ENCODE measurements around the gene ZSWIM3. TPM values are rescaled to one million over a fixed set of nuclear protein-coding genes. Genes with fewer than 3 reads are reported as not detected.

Gene ZSWIM3
- total and polyA plus RNA-seq, 2 of the 13 experiments (the other 11 are each of a cell fraction or from before 2014, with no cell fraction given): 5.2 to 5.8 TPM

DNA sequence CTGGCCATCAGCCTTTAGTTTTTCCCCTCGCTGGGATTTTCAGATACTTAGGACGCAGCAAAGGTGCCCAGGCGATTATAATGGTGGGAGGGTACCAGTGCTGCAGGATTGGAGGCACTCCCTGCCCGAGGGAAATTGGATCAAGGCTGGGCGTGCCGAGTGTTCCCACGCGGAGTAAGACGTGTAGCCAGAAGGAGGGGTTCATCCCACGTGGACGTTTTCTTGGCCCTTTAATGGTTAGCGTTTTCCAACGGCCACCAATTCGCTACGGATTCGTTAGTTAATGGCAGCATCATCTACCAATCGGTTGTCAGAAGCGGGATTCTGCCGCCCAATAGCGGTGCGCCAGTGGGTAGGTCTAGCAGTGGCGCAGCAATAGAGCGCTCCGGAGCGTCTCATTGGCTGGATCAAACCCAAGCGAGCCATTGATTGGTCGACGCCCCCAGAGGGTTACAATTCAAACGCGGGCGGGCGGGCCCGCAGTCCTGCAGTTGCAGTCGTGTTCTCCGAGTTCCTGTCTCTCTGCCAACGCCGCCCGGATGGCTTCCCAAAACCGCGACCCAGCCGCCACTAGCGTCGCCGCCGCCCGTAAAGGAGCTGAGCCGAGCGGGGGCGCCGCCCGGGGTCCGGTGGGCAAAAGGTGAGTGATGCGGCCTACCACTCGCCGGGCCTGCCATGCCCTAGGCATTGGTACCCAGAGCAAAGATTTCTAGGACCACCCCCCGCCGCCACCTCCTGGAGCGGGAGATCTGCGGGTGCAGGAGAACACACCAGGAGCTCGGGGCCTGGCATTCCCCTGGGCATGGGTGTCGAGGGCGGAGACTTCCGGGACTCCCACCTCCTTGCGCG, 45.0 kb upstream of the ZSWIM3 start, which contains the start of gene UBE2C (continued):
- no peak; the same call in 1 of the 2 replicates for TF ChIP-seq NFE2L1 (CRISPR knock-in tag; IDR thresholded peaks at IDR 0.05; ENCODE audit: borderline replicate concordance)
- TF ChIP-seq, protein P1, sequence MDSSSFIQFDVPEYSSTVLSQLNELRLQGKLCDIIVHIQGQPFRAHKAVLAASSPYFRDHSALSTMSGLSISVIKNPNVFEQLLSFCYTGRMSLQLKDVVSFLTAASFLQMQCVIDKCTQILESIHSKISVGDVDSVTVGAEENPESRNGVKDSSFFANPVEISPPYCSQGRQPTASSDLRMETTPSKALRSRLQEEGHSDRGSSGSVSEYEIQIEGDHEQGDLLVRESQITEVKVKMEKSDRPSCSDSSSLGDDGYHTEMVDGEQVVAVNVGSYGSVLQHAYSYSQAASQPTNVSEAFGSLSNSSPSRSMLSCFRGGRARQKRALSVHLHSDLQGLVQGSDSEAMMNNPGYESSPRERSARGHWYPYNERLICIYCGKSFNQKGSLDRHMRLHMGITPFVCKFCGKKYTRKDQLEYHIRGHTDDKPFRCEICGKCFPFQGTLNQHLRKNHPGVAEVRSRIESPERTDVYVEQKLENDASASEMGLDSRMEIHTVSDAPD (CRISPR knock-in tag; IDR thresholded peaks at IDR 0.05): peak; percentile 82
- TF ChIP-seq, protein P2, sequence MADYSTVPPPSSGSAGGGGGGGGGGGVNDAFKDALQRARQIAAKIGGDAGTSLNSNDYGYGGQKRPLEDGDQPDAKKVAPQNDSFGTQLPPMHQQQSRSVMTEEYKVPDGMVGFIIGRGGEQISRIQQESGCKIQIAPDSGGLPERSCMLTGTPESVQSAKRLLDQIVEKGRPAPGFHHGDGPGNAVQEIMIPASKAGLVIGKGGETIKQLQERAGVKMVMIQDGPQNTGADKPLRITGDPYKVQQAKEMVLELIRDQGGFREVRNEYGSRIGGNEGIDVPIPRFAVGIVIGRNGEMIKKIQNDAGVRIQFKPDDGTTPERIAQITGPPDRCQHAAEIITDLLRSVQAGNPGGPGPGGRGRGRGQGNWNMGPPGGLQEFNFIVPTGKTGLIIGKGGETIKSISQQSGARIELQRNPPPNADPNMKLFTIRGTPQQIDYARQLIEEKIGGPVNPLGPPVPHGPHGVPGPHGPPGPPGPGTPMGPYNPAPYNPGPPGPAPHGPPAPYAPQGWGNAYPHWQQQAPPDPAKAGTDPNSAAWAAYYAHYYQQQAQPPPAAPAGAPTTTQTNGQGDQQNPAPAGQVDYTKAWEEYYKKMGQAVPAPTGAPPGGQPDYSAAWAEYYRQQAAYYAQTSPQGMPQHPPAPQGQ (CRISPR knock-in tag; IDR thresholded peaks at IDR 0.05; ENCODE audit: borderline replicate concordance): no peak
- no peak for TF ChIP-seq ZNF513 (CRISPR knock-in tag; conservative IDR thresholded peaks at IDR 0.05)
- TF ChIP-seq, protein P3, sequence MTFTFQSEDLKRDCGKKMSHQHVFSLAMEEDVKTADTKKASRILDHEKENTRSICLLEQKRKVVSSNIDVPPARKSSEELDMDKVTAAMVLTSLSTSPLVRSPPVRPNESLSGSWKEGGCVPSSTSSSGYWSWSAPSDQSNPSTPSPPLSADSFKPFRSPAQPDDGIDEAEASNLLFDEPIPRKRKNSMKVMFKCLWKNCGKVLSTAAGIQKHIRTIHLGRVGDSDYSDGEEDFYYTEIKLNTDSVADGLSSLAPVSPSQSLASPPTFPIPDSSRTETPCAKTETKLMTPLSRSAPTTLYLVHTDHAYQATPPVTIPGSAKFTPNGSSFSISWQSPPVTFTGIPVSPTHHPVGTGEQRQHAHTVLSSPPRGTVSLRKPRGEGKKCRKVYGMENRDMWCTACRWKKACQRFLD (CRISPR knock-in tag; IDR thresholded peaks at IDR 0.05; ENCODE audit: borderline replicate concordance): no peak; the same call in 1 of the 2 replicates
- no peak for TF ChIP-seq ZNF740 (CRISPR knock-in tag; IDR thresholded peaks at IDR 0.05)
- no peak for TF ChIP-seq NONO (IDR thresholded peaks at IDR 0.05)
- TF ChIP-seq NONO (CRISPR knock-in tag; conservative IDR thresholded peaks at IDR 0.05): peak; percentile 83
- peak; percentile 42 for TF ChIP-seq PTBP1 (IDR thresholded peaks at IDR 0.05; ENCODE audit: low read depth, low read length, poor library complexity, severe bottlenecking)
- TF ChIP-seq, protein P4, sequence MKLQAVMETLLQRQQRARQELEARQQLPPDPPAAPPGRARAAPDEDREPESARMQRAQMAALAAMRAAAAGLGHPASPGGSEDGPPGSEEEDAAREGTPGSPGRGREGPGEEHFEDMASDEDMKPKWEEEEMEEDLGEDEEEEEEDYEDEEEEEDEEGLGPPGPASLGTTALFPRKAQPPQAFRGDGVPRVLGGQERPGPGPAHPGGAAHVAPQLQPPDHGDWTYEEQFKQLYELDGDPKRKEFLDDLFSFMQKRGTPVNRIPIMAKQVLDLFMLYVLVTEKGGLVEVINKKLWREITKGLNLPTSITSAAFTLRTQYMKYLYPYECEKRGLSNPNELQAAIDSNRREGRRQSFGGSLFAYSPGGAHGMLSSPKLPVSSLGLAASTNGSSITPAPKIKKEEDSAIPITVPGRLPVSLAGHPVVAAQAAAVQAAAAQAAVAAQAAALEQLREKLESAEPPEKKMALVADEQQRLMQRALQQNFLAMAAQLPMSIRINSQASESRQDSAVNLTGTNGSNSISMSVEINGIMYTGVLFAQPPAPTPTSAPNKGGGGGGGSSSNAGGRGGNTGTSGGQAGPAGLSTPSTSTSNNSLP (IDR thresholded peaks at IDR 0.05; ENCODE audit: low read depth, low read length): no peak
- 0 out of 2 replicates have a peak, but pooled peaks have one; percentile 61 for TF ChIP-seq ZNF354B (CRISPR knock-in tag; IDR thresholded peaks at IDR 0.05)
- TF ChIP-seq CHD4 (IDR thresholded peaks at IDR 0.05; ENCODE audit: borderline replicate concordance, low read length): no peak; the same call in 1 of the 2 replicates
- TF ChIP-seq FOXO1 (CRISPR knock-in tag; IDR thresholded peaks at IDR 0.05): no peak
- TF ChIP-seq ZNF280D (CRISPR knock-in tag; IDR thresholded peaks at IDR 0.05): no peak
- TF ChIP-seq HOXD1 (CRISPR knock-in tag; IDR thresholded peaks at IDR 0.05): no peak
- no peak for TF ChIP-seq FOXK2 (IDR thresholded peaks at IDR 0.05)

All from HepG2 (cell line).